Amniotic epithelial cell (primary cell): ENCODE measurements around the gene PLEKHD1.
"Not testable (repeated sequence)": the region's sequence is repeated elsewhere in the genome, so short reads cannot be mapped to it uniquely, and the experiment has no call there.

Experiments
- DNase-seq: peaks from one replicate; pipeline ENCODE4 v3.0.0-alpha.2; 2010; ENCODE audit warnings: low read depth

PLEKHD1 gene

DNA sequence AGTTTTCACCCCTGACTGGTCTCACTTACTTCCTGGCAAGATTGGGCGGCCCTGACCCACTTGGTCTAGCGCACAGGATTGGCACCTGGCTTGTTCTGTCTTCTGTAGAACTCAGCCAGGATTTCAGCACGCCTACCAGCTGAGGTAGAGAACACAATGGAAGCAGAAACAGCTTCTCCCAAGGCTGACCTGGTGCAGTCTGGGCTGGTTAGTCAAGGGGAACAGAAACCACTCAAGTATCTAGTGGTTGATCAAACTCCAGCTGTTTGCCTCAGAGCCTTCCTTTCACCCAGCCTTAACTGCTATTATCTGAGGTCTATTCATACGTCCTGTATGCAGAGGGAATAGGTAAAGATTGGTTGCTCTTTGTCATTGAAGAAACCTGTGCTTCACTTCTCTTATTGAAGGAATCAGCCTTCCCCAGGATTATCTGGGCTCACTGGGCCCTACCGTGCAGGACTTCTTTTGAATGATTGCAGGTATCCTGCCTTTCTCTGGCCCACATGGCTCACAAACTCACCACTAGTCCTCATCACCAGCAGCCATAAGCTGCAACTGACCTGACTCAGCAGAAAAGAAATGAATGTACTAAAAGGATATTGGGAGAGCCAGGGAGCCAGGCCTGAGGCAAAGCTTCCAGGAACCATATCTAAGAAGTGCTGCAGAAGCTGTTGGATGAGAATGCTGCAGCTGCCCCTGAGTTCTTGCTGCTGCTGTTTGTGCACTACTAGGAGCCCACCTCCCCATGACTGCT, 2.5 kb upstream of the PLEKHD1 start:
- no peak for DNase-seq

DNA sequence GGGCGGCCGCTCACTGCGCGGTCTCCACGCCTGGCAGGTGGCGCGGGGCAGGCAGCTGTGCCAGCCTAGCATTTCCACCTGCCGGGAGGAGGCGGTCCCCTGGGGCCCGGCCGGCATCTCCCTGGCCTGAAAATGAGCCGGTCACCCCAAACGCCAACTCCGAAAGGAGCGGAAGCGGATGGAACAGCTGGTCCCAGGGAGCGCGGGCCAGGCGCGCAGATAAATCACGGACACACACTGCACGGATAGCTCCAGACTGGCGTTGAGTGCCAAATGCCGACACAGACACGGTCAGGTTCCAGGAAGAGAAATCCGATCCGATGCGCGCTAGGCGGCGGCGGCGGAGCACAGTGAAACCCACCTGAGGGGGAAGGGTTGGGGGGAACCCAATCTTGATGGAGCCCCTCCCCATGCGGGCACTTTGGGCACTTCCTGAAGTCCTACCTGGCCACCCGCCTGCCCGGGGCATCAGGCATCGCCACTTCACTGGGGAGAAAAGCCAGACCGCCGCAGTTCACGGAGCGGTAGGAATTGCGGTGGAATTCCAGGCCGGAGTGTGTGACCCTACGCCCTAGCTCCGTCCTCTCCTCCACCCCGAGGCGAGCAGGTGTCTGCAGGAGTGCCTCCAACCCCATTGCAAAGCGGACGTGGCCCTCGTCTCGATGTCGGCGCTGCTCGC, 624 bp upstream of the PLEKHD1 start:
- DNase-seq: no peak

DNA sequence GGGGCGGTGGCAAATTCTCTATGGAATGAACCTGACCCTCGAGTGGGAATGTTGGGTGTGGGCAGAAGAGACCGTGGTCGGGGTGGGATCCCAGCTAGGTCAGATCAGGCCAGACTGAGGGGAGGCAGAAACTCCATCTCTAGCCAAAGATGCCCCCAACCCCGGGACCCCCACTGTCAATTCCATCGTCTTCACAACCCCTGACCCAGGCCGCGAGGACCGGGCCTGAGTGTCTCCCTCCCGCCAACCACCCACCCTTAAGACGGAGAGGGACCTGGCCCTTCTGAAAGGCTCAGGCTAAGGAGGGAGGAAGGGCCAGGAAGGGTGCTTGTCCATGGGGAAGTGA, 760 bp downstream of the PLEKHD1 start:
- no peak for DNase-seq

DNA sequence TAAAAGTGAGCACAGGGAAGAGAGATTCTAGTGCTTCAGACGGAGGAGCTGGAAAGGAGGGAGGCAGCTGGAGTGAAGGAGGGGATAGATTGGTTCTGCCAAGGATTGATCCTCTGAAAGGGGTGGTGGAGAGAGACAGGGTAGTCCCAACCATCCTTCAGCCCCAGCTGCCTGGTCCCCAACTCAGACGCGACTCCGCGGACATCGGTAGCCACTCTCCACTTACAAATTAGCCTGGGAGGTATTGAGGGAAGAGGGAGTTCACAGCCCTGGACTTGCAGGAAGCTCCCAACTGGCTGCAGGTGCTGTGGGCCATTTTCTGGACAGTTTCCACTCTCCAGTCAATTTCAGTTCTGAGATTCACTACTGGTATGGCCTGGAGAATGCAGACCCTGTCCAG, 1.2 kb downstream of the PLEKHD1 start:
- DNase-seq: no peak

DNA sequence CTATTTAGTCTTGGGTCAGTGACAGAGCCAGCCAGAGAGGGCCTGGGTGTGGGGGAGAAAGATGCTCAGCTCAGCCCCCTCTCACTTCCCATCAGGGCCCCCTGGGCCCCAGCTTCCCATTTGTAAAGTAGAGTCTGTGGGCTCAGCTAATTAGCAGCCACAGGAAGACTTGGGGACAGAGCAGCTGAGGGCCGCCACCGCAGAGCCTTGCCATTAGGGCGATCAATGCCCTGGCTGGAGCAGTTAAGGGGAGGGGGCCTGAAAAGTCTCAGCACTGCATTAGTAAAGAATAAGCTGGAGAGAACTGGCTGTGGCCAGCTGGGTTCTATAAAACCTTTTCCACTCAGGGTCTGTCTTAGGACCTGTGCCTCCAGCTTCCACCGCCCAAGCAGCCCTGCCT, 2.7 kb downstream of the PLEKHD1 start:
- DNase-seq: no peak

DNA sequence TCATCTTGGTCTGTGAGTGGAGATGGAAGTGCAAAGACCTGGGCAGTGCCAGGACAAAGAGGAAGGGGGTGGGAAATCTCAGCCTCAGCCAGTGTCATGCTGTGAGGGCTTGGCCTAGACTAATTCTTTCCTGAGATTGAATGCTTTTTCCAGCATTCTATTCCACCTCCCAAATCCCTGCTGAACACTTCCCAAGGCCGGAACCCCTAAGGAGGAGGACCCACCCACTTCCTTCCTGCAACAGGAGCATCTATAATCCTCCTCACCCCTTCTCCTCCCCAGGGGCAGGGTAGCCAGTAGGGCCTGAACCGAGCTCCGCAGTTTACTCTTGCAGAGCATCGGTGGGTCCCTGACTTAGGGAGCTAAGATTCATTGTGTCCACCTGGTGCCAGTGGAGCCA, 3.2 kb downstream of the PLEKHD1 start:
- no peak for DNase-seq

DNA sequence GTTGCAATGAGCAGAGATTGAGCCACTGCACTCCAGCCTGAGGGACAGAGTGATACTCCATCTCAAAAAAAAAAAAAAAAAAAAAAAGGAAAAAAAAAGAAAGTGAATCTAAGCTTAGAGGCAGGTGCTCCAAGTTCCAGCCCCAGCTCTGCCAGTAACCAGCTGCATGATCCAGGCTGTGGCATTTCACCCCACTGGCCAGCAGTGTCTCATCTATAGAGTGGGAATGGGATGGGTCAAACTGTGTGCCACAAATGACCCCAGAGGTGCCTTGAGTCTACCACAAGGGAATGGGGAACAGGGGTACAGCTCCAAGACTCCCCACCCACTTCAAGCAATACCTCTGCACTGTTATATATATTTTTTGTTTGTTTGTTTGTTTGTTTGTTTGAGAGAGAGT, 5.0 kb downstream of the PLEKHD1 start:
- DNase-seq: no peak

DNA sequence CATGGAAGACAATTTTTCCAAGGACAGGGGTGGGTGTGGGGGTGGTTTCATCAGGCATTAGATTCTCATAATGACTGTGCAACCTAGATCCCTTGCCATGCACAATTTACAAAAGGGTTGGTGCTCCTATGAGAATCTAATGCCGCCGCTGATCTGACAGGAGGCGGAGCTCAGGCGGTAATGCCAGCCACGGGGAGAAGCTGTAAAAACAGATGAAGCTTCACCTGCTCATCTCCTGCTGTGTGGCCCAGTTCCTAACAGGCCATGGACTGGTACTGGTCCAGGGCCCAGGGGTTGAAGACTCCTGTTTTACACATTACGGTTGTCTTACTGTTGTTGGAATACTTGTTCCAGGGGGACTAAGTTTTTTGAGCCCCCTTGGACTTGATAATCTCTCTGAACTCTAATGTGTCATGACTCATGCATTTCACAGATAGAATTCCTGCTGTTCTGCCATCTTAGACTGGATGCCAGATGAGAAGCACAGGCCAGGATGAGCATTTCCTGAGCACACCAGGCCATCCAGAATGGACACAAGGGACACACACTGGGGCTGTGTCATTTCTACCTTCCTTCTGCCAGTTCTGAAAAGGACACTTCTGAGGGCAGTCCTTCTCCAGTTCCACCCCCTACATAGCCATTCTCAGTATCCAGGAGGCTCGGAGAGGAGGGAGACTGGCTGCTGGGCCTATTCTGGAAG, 5.8 kb downstream of the PLEKHD1 start:
- no peak for DNase-seq

DNA sequence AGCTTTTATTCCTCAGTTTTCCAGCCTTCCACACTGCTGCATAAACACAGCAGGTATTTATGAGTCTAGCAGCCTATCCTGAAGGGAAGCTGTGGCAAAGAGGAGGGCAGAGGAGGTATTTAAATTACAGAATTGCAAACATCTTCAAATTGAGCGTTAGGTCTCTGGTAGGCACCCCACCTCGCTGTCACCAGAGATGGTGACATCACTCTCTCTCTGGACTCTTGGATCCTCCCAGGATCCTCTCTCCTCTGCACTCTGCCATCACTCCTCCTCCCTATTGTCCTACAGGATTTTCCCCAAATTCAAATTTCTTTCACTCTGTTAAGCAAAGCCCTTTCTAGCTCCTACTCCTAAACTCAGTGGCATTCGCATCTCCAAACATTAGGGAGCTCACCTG, 6.7 kb downstream of the PLEKHD1 start:
- DNase-seq: no peak

DNA sequence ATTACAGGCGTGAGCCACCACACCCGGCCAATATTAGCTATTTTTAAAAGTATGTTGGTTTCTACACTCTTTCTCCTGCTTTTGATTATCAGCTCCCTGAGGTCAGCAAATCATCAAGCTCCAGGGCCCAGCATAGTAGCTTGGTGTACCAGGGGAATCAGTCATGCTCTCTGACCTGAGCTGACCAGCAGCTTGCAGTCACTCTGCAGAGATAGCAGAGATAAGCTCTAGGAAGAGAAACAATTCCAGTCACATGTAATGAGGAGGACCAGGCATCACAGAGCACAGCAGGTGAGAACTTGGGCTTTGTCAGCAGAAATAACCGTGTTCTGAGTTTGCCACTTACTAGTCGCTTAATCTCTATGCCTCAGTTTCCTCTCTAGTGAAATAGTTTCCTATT, 8.5 kb downstream of the PLEKHD1 start:
- no peak for DNase-seq

DNA sequence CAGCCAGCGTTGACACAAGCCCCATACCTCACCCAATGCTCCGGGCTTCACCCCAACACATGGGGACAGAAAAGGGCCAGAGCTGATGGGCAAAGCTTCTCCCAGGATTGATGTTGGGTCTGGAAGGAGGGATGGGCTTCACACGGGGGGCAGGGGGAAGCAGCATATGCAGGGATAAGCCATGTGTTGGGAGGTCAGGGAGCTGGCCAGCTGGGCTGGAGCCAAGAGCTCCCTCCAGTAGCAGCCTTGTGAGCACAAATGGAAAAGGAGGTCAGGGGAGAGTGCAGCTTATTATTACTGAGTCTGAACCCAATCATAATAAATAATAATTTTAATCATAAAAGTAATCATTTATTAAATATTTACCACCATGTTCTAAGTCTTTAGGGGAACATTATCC, 9.3 kb downstream of the PLEKHD1 start:
- no peak for DNase-seq

DNA sequence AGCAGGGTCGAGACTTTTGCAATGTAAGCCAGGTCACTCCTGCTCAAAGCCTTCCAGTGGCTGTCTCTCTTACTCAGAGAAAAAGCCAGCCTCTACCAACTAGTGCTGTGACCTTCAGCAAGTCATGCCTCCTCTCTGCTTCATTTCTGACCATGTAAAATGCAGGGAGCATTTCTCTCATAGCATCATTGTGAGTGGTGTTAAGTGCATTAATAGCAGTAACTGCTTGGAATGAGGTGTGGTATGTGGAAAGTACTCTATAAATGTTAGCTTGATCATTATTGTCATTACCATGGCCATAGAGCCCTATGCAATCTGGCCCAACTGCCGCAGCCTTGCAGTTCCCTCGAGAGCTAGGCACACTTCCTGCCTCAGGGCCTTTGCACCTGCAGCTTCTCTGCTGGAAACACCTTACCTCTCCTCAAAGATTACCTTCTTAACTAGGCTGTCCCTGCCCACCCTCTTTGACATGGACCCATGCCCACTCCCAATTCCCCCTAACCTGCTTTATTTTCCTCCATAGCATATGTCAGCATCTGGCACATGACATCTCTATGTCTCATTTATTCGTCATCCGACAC, 10.9 kb downstream of the PLEKHD1 start:
- DNase-seq: no peak

DNA sequence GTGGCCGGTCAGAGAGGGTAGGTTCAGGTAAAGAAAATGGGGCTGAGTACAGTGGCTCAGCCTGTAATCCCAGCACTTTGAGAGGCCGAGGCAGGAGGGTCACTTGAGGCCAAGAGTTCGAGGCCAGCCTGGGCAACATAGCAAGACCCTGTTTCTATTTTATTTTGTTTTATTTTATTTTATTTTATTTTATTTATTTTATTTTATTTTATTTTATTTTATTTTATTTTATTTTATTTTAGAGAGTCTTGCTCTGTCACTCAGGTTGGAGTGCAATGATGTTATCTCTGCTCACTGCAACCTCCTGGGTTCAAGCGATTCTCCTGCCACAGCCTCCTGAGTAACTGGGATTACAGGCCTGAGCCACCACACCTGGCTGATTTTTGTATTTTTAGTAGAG, 13.3 kb downstream of the PLEKHD1 start:
- DNase-seq: not testable (repeated sequence)

DNA sequence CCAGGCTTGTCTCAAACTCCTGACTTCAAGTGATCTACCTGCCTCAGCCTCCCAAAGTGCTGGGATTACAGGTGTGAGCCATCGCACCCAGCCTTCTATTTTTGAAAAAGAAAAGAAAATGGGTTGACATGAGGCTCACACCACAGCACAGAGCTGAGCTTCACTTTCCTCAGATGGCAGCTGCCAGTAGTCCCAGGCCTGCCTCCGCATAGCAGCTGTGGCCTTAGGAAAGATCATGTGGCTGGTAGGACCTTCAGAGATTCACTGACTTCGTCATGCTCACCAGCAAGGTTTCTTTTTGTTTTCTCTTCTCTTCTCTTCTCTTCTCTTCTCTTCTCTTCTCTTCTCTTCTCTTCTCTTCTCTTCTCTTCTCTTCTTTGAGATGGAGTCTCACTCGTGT, 13.8 kb downstream of the PLEKHD1 start:
- not testable (repeated sequence) for DNase-seq

DNA sequence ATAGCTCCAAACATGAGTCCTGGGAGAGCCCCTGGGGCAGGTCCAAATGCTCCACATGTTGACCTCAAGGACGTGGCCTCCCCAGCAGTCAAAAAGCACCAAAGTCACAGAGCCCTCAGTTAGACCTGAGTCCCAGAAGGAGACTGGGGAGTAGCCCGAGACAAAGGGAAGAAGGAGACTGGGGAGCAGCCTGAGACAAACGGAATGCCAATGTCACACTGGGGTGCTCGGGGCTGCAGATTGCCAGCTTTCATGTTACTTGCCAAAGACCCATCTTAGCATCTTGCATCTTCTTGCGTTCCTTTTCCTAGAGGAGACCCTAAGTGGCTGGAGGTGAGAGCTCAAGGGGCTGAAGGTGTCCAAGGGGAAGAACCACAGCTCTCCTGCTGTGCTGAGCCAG, 14.9 kb downstream of the PLEKHD1 start:
- no peak for DNase-seq

DNA sequence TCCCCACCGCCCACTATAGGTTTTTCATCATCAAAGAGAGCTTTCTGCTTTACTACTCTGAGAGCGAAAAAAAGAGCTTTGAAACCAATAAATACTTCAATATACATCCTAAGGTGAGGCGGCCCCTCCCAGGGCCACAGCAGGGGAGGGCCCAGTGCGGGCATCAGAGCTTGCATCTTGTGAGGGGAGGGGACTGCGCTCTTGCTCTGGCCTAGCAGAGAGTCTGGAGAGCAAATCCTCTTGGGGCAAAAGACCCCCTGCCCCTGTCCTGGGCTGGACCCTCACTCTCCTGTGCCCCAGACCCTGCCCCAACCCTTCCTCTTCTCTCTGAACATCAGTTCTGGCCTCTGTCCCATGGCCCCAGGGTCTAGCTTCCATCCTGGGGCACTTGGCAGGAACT, 15.6 kb downstream of the PLEKHD1 start:
- no peak for DNase-seq

DNA sequence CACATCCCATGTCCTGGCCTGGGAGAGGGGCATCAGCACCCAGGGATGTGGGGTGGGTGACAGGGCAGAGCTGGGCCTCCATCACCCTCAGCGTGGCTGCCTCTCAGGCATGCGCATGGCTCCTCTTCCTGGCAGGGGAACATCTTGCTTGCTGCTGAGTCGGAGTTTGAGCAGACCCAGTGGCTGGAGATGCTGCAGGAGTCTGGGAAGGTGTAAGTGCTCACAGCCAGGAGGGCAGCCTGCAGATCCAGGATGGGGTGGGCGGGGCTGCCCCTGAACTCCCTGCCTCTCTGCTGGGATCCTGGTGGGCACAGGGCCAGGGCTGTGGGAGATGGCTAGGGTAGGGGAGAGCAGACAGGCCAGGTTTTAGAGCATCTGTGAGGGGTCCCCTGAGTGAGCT, 16.2 kb downstream of the PLEKHD1 start:
- DNase-seq: no peak

DNA sequence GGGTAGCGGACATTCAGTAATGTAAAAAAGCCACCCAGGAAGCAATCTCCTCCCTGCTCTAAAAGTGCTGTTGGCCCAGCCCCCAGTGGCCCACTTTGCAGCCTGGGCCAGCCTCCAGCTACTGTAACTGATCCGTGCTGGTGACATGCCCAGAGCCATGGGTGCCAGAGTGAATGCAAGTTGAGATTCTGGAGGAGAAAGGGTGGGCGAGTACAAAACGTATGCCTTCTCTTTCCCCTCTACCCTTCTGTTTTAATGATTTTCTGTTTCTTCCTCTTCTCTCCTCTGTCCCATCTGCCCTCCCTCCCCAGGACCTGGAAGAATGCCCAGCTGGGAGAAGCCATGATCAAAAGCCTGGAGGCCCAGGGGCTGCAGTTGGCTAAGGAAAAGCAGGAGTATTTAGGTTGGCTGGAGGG, 16.9 kb downstream of the PLEKHD1 start:
- DNase-seq: no peak

DNA sequence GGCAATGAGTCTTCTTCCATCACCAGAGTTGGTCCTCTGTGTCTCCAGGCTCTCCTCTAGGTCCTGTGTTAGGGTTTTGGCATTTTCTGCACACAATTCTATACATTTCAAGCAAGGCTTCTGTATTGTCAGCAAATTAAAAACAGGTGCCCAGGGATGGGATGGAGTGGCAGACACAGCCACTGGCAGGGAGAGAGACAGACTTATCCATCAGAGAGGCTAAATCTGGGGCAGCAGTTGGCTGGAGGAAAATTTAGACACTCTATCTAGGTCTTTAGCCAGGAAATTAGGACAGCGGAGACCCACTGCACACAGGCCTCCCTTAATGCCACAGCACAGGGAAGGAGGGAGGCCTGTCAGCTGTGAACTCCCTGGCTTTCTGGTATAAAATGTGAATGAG, 20.2 kb downstream of the PLEKHD1 start:
- no peak for DNase-seq

DNA sequence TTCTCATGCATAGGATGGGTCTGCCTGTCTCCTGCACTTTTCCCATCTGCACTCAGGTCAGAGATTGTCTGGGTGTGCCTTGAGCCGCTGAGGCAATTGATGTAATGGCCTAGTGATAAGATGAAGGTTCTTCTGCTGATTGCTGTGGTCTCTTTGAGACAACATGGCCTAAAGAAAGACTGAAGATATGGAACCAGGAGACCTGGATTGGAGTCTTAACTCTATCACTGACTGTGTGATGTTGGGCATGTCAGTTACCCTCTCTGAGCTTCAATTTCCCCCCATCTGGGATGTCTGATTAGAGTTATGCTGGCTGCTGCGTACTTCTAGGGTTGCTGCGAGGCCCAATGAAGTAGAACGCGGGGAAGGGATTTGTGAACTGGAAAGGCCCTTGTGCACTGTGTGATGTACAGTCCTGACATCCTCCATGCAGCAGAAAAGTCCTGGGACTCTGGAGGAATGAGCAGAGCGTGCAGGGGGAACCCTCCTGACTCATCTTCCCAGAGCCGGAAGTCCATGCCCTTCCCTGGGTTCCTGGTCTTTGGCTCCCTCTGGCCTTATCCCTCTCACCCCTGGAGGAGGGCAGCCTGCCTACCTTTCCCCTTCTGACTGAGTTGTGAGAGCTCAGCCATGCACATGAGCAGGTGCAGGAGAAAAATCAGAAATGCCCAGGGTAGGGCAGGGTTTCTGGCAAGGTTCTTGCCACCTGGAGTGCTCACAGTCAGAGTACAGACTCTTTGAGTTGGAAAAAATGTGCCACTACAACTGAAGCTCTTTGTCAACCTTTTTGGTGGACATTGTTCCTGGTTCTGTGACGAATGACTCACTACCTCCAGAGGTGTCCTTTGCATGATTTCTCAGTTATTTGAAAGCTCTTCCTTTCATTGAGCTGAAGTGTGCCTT, 21.1 kb downstream of the PLEKHD1 start:
- no peak for DNase-seq

DNA sequence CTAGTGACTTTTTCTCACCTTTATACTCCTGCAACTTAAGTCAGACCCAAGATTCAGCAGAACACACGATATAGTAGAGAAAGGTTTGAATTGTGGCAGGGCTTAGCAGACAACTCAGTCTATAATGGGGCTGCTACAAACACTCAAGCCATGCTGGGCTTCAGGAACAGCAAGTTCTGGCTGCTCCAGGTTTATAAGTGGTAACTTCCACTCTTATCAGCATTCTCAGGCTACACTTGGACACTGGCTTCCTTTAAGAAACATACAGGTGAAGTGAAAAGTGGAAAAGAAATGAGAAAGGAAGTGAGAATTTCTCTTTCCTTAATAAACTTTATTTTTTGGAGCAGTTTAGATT, 21.7 kb downstream of the PLEKHD1 start:
- no peak for DNase-seq
